ENCODE results near the gene CLEC7A.

Gene CLEC7A

DNA sequence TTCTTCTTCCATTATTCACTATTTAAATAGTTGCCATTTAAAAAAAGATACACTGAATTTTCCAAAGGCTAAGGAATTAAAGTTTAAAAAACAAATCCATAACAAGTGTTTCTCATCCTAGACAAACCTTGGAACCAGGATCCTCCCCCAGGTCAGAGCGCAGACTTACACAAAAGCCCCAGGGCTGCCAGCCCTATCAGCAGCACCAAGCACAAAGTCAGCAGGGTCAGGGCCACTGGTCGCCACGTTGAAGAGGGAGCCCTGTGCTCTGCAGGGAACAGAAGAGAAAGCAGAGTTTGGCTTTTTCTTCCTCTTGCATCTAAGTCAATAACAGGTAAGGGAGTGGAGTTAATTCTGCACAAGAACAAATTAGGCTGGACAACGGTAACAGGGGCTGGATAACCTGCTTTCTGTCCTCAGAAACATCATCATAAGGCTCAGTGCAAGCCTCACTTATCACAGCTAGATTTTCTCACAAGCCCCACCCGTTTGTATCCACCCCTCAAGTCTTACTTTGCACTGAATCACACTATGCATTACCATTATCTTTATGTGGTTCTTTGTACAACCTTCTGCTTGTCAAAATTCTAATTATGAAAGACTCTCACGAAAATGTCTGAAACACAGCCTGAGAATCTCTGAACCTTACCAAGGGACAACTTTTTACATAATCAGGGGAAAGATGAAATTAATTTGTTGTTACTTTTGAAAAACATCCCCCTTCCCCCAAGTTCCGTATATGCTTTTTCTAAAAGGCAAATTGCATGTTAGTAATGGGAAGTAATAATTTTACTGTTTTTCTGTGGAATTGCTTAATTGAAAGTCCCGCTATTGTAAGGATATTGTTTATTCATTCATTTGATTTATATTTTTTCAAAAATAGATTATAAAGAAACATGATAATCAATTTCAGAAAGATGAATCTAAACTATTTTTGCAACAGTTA is 40.8 kb downstream of the CLEC7A start:
- DNase-seq, result no peak

DNA sequence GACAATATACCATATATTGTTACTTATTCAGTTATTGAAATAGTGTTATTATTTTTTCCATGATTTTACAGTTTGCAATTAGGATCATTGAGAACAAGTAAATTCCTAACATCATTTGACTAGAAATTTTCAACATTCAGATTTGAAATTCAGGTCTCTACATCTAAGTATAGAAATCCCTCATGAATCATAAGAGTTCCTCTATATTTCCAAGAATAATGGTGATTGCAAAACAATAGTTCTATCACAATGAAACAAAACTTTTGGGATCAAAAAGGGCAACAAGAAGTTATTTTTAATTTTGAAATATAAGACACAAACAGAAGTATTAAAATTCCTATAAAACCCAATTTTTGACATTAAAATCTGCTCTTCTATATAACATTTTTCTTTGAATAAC is 42.0 kb downstream of the CLEC7A start:
- DNase-seq, result no peak

DNA sequence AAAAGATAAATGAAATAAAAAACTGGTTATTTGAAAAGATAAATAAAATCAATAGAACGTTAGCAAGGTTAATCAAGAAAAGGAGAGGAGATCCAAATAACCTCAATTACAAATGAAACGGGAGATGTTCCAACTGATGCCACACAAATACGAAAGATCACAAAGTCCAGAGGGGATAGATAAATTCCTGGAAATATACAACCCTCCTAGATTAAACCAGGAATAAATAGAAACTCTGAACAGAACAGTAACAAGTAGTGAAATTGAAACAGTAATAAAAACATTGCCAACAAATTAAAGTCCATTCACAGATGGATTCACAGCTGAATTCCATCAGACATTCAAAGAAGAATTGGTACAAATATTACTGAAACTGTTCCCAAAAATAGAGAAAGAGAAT is 43.6 kb downstream of the CLEC7A start:
- no peak for DNase-seq

DNA sequence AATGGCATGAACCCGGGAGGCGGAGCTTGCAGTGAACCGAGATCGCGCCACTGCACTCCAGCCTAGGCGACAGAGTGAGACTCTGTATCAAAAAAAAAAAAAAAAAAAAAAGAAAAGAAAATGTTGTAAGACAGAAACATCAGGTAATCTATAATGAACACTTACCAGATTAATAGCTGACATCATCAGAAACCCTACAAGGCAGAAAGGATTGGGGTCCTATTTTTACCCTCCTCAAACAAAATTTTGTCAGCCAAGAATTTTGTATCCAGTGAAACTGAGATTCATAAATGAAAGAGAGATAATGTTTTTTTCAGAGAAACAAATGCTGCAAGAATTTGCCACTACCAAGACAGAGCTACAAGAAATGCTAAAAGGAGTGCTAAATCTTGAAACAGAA is 45.3 kb downstream of the CLEC7A start:
- DNase-seq, result no peak

DNA sequence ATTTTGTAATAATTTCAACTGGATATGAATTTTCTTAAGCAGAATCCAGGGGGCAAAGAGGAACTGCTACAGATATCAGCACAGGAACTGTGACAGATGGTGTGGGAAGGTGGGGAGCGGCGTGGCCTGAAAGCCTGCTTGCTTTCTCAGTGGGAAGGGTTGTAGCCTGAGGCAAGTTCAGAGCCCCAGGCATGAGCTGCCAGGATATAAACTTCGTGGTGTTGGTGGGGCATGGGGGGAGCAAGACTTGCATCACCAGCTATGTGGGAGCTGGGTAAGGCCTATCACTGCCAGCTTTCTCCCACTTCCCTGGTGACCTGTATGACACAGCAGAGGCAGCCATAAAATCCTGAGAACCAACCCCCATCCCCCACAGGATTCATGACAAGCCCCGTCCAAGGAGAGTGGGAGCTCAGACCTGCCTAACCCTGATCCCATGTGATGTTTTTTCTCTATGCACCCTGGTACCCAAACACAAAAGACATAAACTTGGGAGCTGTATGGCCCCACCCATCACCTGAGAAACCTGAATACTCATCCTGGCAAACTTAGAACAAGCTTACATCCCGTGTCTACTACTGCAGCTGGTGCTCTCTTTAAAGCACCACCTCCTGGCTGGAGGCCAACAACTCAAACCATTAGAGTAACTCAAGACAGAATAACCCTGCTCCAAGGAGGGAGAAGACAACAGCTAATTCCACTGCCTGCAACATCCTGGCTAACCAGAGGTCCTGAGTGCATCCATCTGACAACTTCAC is 47.7 kb downstream of the CLEC7A start:
- no peak for DNase-seq

DNA sequence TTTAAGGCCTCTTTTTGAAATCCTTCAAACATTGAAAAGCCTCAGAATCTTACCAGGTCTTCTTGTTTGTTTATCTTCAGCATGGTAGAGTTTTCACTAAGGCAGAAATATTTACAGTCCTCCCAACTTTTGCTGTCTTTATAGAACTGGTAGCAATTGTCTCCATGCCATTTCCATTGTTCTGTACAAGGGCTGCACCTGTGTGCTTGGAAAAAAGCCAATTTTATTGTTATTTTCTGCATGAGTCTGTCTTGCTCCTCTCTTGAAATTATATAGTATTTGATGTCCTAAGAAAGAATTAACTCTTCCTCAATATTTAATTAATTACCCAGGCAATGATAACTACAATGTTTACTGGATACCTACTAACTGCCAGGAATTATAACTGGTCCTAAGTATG is 54.5 kb downstream of the CLEC7A start:
- no peak for DNase-seq

DNA sequence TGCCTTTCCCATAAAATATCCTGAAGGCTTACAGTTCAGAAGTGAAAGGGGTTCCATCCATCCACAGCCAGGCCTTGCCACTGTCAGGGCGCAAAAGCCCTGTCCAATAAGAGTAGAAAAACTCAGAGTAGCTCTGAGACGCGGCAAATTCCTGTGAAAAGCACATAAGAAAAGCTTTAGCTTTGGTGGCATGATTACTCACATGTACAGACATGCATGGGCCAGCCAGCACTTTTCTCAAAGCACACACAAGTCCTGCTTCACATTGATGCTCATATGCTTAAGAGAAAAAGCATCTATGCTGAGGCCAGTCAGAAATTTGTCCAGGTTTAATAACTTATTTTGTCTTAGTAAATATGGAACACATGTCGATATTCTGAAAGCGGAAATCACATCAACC is 56.7 kb downstream of the CLEC7A start:
- no peak for DNase-seq

DNA sequence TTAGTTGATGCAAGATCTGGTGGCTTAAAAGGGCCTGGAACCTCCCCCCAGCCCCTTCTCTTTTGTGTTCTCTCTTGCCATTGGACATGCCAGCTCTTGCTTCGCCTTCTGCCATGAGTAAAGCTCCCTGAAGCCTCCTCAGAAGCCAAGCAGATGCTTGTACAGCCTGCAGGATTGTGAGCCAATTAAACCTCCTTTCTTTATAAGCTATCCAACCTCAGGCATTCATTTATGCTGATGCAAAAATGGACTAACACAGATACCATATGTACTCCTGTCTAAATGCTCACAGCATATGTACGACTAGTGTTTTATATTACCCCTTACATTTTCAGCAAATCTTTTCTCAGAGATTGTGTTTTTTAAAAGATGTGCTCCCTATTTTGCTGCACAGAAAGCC is 57.9 kb downstream of the CLEC7A start:
- no peak for DNase-seq

DNA sequence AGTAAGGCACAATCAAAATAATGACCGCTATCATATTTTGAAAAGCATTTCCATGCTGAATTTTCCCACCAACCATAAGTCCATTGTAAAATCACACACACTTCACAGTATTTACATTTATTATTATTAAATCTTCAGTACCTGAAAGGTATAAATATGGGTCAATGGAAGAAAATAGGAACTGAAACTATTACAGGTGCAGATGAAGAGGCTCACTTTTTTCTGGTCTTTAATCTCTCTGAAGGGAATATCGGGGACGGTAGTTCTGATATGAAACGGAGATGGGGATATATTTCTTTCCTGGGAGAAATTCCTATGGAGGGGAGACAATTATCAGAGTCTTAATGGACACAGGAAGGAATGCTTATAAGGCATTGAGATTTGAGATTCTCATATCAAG is 59.6 kb downstream of the CLEC7A start:
- DNase-seq, result no peak

DNA sequence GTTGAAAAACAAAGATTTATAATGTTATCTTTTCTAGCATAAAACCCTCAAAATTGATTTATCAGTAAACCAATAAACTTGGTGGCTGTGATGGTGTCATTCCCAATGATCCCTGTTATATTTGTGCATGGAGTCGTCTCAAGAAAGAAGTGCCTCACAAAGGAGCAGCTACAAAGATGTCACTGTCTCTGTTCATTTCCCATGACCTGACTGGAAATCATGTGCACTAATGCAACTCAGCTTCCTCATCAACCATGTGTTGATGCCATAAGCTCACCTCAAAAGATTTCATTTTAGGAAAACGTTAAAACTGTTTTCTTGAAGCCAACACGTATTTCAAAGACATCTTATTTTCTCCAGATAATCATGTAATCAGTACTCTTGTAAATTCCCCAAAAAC is 60.0 kb downstream of the CLEC7A start:
- DNase-seq, result no peak

DNA sequence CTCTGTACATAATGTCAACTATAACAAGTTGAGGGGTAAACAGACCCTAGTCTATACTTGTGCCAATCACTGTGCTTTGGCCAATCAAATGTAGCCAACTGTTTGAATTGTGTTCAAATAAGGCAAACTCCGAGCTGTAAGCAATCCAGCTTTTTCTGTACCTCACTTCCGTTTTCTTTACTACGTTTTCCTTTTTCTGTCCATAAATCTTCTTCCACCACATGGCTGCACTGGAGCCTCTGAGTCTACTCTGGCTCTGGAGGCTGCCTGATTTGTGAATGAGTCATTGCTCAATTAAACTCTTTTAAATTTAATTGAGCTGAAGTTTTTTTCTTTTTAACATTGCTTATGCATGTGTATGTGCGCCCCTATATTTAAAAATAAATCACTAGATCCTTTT is 60.9 kb downstream of the CLEC7A start:
- no peak for DNase-seq

DNA sequence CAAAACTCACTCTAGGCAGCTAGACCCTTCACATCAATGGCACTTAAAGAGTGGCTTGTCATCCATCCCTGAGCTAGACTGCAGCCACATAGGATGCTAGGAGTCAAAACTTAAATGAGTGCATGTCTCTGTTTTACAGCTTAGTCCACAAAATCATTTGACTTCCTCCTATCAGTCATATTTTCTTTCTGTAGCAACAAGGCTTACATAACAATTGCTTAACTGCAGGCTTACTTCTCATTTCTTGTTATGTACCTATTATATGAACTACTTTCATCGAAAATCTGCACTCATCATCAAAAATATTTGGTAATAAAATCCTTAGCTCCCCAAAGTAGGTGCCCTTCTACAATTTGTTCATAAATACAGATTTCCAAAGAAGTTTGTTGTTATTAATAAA is 61.4 kb downstream of the CLEC7A start:
- no peak for DNase-seq

DNA sequence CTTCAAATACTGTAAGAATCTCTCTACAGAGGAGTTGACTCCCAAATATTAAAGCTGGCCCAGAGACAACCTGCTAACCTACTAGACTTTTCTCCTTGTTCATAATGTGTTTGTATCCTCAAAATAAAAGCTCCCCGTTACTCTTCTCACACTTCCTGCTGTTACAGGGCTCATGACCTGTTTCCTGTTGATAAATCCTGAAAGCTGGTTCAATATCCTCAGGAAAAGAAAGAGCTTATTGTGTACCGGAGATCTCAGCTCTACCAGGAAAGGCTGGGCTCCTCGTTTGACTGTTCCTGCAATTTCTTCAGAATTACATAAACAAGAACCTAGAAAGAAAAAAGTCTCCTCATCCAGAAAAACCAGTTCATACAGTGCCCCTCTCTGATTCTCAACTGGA is 62.1 kb downstream of the CLEC7A start:
- no peak for DNase-seq

DNA sequence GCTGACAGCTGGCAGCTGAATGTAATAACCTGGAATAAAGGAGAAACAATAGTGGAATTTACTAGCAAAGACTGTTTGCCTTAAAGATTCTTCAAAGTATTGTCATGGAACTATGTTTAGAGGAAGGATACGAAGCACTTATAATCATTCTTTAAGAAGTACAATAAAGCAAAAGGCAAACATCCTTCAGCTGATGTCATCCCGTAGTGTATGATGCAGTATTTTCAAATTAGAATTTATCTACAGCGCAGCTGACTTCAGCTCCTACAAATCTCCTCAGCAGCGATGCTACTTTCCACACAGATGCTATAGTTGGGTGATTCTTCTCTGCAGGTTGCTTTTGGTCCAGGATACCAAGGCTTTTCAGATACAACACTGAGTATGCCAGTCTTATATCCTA is 62.7 kb downstream of the CLEC7A start:
- DNase-seq, result no peak

Data from kidney glomerular epithelial cell (primary cell).